HG02763 (cell line): Measurements from ENCODE around the gene FARSB.
A peak's percentile ranks its signal among the peaks of the same experiment; 100 is the strongest.
"Not testable (repeated sequence)": the region's sequence is repeated elsewhere in the genome, so short reads cannot be mapped to it uniquely, and the experiment has no call there.

Source experiments
- ATAC-seq: cut with Tn5 transposase; IDR thresholded peaks from one replicate; pipeline ENCODE4 v1.9.1; 2021; ENCODE audit warnings: mild to moderate bottlenecking, moderate library complexity; ENCODE audit not compliant: unreplicated experiment

The FARSB gene

GRCh38 chr2:222655787-222656525 is at the start of gene FARSB:
Gene FARSB, minus strand, starts transcription at chr2:222656092. Its CDS starts 19 bp downstream, at chr2:222656073.
- ATAC-seq, result peak; percentile 89

GRCh38 chr2:222703886-222704285 is 48.0 kb upstream of the FARSB start:
- ATAC-seq, result no peak

GRCh38 chr2:222703091-222703490 is 47.2 kb upstream of the FARSB start:
- no peak for ATAC-seq

- ATAC-seq, result no peak
Observed at GRCh38 chr2:222701721-222702131, 45.8 kb upstream of the FARSB start.

GRCh38 chr2:222701233-222701632 is 45.3 kb upstream of the FARSB start:
- no peak for ATAC-seq

- no peak for ATAC-seq
Observed at GRCh38 chr2:222698276-222698675, 42.4 kb upstream of the FARSB start.

- ATAC-seq, result no peak
Observed at GRCh38 chr2:222693837-222694236, 37.9 kb upstream of the FARSB start.

GRCh38 chr2:222693413-222693812 is 37.5 kb upstream of the FARSB start:
- not testable (repeated sequence) for ATAC-seq

GRCh38 chr2:222690564-222691200 is 34.8 kb upstream of the FARSB start:
- peak; percentile 89 for ATAC-seq

GRCh38 chr2:222689322-222689721 is 33.4 kb upstream of the FARSB start:
- no peak for ATAC-seq

- ATAC-seq, result no peak
Observed at GRCh38 chr2:222688917-222689316, 33.0 kb upstream of the FARSB start.

GRCh38 chr2:222686086-222686750 is 30.3 kb upstream of the FARSB start:
- ATAC-seq, result no peak

- no peak for ATAC-seq
Observed at GRCh38 chr2:222683805-222684204, 27.9 kb upstream of the FARSB start.

GRCh38 chr2:222677981-222678380 is 22.1 kb upstream of the FARSB start:
- no peak for ATAC-seq

GRCh38 chr2:222673883-222674282 is 18.0 kb upstream of the FARSB start:
- no peak for ATAC-seq

- ATAC-seq, result no peak
Observed at GRCh38 chr2:222673273-222673672, 17.4 kb upstream of the FARSB start.

GRCh38 chr2:222672068-222672401 is 16.1 kb upstream of the FARSB start:
- ATAC-seq, result no peak

GRCh38 chr2:222671259-222672067 is 15.6 kb upstream of the FARSB start, which contains the start of gene MOGAT1:
Gene MOGAT1, plus strand, starts transcription at chr2:222671658. Its CDS starts 128 bp downstream, at chr2:222671786.
- no peak for ATAC-seq

GRCh38 chr2:222670191-222671038 is 14.5 kb upstream of the FARSB start:
- ATAC-seq, result no peak

- ATAC-seq, result no peak
Observed at GRCh38 chr2:222669353-222669752, 13.5 kb upstream of the FARSB start.
